ENCODE results near the gene RILPL2.
"Not testable (repeated sequence)": the region's sequence is repeated elsewhere in the genome, so short reads cannot be mapped to it uniquely, and the experiment has no call there.

The RILPL2 gene

GRCh38 chr12:123436017-123436964 is at the start of gene RILPL2:
TSS of gene RILPL2 (minus strand) at chr12:123436684. CDS start at chr12:123436420, 264 bp downstream.
- DNase-seq = peak; percentile 95

- DNase-seq = no peak
These were observed 49.3 kb upstream of the RILPL2 start for GRCh38 chr12:123485756-123486155.

GRCh38 chr12:123483602-123484248 is 47.2 kb upstream of the RILPL2 start:
- DNase-seq = no peak

DNA sequence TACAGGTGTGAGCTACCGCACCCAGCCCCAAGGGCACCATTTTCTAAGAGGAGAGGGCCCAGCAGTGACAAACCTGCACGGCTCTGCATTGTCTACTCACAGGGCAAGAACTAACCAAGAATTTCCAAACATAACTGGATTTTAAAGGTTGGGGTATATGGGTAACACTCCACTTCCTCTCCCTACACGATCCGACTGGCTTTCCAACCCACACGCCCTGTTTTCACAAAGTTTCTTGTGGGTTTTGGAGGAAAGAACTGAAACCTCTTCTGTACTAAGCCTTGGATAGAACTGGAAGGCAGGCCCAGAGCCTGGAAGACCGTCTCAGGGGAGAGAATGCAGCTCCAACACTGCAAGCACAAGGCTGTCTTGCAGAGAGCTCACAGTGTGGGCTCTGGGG is 46.4 kb upstream of the RILPL2 start:
- no peak for DNase-seq

GRCh38 chr12:123481251-123481650 is 44.8 kb upstream of the RILPL2 start:
- DNase-seq = not testable (repeated sequence)

DNA sequence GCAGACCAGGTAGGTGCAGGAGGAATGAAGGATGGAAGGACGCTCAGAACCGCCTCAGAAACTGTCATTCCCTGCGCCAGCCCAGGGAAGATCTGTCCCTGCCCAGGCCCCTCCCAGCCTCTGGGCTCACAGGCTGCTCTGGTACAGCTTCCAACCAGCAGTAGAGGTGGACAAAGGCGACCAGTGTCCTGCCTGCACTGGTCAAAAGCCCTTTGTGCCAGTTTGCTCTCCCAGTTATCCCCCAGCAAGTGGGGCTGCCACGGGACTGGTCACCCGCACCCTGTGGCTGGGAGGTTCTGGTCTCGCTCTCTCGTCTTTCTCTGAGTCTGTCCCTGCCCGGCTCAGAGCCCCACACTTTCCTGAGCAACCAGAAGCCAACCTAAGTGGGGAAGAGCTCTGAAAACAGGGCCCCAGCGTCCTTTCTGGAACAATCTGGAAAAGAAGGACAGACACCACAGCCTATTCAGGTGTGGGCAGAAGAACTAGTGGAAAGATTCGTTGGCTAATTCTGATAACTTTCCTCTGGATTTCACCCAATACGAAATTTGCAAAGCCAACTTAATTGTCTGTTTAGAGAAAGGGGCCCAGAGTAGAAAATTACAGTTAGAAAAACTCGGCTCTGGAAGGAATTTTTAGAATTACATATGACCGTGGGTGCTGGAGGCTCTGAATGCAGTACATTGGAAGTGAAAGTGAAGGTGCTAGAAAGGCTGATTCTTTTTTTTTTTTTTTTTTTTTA is 43.1 kb upstream of the RILPL2 start:
- no peak for DNase-seq

DNA sequence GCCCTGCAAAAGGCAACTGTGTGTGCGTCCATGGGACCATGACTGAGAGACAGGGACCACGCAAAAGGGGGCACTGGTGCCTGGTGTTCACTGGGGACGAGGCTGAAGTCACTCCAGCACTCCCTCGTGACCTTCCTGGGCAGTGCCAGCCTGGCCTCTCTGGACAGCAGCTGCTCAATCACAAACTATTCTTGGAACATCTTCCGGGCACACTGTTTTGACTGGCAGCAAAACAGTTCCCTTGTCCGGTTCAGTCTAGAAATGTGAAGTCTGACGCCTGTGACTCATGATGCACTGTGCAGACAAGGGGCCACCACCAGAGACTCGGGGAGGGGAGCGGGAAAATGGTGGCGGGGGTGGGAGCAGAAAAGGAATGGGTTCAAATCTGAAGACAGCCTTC is 42.3 kb upstream of the RILPL2 start:
- DNase-seq = no peak

GRCh38 chr12:123478069-123478468 is 41.6 kb upstream of the RILPL2 start:
- DNase-seq = no peak

- no peak for DNase-seq
These were observed 38.8 kb upstream of the RILPL2 start for GRCh38 chr12:123475246-123475703.

DNA sequence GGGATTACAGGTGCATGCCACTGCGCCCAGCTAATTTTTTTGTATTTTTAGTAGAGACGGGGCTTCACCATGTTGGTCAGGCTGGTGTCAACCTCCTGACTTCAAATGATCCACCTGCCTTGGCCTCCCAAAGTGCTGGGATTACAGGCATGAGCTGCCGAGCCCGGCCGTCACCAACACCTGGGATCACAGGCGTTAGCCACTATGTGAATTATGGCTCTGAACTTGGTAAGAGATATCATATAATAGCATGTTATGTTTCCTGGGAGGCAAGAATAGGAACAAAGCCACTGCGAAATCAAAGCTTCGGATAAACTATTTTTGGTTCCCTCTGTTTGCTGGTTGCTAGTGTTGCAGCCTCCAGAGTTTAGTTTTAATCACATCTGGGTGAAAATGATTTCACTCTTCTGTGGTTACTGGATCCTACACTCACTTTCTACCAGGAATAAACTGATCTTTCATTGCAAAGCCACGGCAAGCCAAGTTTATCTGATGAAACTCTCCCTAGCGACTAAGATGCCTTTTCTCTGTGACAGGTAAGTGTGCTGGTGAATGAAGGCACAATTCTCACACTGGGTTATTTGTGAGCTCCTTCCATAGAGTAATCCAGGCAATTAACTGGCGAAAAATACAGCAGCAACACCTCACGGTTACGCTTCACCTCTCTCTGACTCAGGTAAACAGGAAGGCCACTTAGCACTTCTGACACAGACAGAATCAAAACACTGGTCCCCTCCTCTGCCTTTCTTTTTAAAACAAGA is 38.2 kb upstream of the RILPL2 start:
- no peak for DNase-seq

DNA sequence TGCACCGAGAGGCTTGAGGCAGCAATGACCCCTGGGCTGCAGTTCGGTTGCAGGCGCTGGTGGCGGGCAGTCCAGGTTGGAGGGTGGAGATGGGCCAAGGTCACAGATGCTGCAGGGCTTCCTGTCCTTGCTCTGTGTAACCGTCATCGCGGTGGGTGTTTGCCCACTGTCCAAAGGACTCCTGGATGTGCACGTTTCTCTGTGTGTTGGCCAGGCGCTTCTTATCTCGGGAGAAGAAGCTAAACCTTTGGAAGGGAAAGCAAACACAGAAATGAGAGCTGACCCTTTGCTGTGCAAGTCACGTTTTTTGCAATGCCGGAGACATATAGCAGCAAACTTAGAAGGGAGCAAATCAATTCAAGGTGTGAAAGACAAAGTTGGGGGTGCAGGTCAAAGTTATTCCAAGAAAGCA is 36.0 kb upstream of the RILPL2 start:
- DNase-seq = no peak

- no peak for DNase-seq
These were observed 35.0 kb upstream of the RILPL2 start for GRCh38 chr12:123471374-123472068.

GRCh38 chr12:123469978-123470377 is 33.5 kb upstream of the RILPL2 start:
- no peak for DNase-seq

- no peak for DNase-seq
These were observed 32.3 kb upstream of the RILPL2 start for GRCh38 chr12:123468786-123469185.

DNA sequence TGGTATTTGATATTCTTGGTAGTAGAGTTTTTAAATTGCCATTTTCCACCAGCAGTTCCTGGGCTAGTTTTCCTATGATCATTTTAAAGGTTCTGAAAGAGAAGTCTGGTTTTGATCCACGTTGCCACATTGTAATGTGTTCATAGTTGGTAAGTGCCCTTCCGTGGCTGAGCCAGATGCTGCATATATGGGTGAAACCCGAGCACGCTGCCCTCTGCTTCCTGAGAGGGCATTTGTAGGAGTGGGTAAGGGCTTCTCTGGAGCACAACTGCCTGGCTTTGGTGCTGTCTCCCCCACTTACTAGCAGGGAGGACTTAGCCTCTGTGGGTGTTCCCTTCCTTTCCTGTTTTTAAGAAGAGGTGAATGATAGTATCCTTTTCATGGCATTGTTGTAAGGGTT is 28.6 kb upstream of the RILPL2 start:
- no peak for DNase-seq

- not testable (repeated sequence) for DNase-seq
These were observed 26.7 kb upstream of the RILPL2 start for GRCh38 chr12:123463174-123463573.

DNA sequence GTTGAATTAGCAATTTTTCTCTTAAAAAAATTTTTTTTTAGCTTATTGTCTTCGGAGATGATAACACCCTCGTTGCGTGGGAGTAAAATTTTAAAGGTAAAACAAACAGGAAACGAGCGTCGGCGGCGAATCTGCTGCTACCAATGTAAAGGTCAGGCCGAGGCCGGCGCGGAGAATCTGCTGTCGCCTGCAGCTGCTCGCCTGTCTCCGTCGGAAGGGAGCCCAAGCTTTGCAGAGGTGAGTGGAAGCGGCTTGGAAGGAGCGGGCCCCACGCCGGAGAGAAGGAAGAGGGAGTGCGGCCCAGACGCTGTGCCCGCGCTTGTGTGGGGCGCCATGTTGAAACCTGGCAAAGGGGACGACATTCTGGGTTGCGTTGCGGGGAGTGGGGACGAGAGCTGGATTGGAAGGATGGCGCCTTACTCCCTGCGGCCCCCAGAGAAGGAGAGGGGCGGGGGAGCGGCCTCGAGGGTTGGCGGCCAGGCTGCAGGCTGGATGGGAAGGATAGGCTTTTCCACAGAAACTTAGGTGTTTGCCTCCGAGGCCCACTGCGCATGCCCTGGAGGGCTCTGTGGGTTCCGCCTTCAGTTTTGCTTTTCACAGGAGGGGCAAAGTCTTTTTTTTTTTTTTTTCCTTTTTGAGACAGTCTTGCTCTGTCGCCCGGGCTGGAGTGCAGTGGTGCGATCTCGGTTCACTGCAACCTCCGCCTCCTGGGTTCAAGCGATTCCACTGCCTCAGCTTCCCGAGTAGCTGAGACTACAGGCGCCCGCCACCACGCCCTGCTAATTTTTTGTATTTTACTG is 21.7 kb upstream of the RILPL2 start, which contains the start of gene SNRNP35:
Gene SNRNP35, plus strand, starts transcription at position 160 of the 800 bp plus-strand sequence. CDS start 7,402 bp downstream, outside the sequence.
- peak; percentile 86 for DNase-seq

DNA sequence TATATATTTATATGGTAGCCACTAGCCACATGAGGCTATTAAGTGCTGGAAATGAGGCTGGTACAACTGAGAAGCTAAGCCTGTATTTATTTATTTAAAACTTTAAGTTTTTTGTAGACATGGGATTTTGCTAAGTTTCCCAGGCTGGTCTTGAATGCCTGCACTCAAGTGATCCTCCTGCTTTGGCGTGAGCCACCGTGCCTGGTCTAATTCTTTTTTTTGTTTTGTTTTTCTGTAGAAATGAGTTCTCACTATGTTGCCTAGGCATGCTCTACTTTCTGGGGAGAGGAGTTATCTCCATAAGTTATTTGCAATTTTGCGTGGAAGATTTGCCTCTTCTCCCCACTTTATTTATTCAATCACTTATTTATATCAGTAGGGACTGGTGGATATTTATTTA is 16.7 kb upstream of the RILPL2 start:
- no peak for DNase-seq

DNA sequence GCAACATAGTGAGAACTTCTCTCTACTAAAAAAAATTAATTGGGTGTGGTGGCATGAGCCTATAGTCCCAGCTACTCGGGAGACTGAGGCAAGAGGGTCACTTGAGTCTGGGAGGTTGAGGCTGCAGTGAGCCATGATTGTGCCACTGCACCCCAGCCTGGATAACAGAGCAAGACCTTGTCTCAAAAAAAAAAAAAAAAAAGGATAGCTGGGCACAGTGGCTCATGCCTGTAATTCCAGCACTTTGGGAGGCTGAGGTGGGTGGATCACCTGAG is 15.7 kb upstream of the RILPL2 start:
- not testable (repeated sequence) for DNase-seq

- DNase-seq = no peak
These were observed 14.2 kb upstream of the RILPL2 start for GRCh38 chr12:123450636-123451035.

- DNase-seq = no peak
These were observed 13.4 kb upstream of the RILPL2 start for GRCh38 chr12:123449856-123450255.

Data from stimulated activated CD8-positive, alpha-beta memory T cell treated with anti-CD3 and anti-CD28 coated beads, Interleukin-4, amount 100 ng/mL, for 48 hours (primary cell).